Measurements from ENCODE around the gene BAD. TPM values are rescaled to one million over a fixed set of nuclear protein-coding genes. Genes with fewer than 3 reads are reported as not detected.

The BAD gene
- total RNA-seq, 1 donor from 2014 or later = 36.1 TPM

DNA sequence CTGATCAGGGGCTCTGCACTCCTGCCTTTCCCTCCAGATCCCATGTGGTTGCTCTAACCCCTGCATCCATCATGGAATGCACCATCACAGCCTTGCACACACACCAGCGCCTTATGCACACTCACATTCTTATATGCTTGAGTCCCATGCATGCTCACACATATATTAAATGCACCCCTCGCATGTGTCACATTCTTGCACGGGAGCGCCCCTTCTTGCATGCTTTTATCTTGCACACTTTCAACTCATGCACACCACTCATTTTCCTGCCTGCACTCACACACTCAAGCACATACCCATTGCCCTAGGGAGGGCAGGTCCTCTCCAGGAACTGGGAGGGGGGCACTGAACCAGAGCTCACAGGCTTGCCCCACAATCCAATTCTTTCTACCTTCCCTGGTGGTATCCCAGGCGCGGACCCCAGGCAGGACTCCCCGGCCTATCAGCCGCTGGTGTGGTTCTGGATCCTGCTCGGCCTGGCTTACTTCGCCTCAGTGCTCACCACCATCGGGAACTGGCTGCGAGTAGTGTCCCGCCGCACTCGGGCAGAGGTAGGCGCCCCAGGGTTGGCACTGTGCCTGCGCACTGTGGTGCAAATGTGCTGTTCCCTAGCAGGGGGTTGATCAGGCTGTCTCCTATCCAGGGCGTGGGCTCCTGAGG, 13.4 kb upstream of the BAD start:
- intact Hi-C loops (cut with micrococcal nuclease) = no loop called here

DNA sequence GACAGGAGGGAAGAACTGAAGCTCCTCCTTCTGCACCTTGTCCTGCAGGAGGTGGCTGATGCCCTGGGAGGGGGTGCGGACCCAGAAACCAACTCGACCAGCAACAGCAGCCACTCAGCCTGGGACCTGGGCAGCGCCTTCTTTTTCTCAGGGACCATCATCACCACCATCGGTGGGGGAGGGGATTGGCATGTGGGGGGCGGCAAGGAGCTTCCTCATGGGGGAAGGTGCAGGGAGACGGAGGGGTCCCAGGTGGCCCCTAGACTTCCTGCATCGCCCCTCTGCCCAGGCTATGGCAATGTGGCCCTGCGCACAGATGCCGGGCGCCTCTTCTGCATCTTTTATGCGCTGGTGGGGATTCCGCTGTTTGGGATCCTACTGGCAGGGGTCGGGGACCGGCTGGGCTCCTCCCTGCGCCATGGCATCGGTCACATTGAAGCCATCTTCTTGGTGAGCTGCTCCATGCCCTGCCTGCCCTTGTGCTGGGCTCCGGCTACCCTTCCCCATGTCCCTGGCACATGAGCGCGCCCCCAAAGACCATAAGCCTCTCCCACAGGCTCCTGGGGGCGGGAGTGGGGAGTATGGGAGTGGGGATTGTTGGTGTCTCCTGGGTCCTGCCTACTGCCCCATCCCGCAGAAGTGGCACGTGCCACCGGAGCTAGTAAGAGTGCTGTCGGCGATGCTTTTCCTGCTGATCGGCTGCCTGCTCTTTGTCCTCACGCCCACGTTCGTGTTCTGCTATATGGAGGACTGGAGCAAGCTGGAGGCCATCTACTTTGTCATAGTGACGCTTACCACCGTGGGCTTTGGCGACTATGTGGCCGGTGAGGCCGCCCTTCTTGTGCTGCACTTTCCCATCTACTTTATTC, 12.6 kb upstream of the BAD start:
- intact Hi-C loops (cut with micrococcal nuclease) = no loop called here

DNA sequence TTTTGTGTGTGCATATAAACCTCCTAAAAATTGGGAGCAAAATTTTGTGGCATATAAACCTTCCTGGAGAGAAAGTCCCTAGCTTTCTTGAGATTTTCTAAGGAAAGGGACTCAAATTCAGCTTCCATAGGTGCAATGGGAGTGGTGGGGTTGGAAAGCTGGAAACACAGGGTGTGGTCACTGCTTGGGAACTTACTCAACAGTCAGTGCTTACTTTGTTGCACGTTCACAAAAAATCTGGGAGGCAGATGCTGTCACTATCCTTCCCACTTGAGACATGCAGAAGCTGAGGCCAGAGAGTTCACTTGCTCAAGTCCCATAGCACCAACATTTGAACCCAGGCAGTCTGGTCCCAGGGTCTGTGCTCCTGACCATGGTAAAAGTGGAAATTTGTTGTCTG, 11.8 kb upstream of the BAD start:
- intact Hi-C loops (cut with micrococcal nuclease) = no loop called here

DNA sequence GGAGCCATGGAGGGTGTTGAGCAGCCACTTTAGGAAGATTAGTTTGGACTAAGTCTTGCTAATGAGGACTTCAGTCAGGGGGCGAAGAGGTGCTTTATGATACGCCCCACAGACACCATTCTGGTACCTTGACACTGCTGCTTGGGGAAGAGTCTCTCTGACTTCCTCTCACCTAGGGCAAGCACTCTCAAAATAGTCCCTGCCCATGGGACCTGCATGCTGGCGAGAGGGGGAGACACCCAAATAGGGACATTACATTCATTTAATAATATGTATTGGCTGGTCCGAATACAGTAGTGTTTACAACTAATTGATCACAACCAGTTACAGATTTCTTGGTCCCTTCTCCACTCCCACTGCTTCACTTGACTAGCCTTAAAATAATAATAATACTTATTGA, 11.3 kb upstream of the BAD start:
- intact Hi-C loops (cut with micrococcal nuclease) = no loop called here

DNA sequence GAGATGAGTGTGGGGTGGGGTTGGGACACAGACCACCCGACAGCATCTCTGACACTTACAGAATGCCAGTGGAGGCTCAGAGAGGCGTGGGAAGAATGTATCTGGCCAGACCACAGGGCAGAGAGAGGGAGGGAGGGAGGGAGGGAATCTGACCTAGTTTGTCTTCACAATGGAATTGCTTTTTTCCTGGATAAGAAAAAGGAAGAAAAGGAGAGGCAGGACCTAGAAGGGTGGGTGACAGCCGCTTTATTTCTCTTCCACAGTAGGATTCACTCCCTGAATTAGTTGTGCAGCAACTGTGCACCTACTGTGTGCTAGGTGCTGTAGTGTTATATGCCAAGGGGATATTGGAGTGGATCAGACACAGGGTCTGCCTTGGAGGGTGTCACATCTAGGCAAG, 10.3 kb upstream of the BAD start:
- intact Hi-C loops (cut with micrococcal nuclease) = no loop called here

DNA sequence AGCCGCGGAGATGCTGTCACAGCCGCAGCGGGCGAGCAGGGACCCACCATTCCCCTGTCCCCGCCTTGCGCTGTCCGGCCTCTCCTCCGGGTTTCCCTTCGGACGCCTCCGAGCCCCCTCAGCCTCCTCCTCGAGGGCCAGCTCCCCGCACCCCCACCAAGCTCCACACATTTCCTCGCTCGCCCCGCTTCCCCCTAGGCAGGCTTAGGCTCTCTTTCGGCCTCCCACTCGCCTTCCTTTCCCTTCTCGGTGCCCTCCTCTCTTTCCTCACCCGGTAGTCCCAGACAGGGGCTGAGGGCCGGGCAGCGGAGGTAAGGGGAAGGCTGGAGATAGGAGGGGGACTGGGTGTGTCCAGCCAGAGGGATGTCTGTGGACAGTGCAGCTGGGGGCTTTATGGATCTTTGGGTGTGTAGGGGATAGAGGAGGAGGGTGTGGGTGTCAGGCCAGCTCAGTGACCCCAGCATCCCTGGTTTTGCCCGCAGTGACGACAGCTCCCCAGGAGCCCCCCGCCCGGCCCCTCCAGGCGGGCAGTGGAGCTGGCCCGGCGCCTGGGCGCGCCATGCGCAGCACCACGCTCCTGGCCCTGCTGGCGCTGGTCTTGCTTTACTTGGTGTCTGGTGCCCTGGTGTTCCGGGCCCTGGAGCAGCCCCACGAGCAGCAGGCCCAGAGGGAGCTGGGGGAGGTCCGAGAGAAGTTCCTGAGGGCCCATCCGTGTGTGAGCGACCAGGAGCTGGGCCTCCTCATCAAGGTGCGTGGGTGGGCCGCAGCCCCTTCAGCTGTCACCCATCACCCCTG, 8.2 kb upstream of the BAD start:
- intact Hi-C loops (cut with micrococcal nuclease) = no loop called here

DNA sequence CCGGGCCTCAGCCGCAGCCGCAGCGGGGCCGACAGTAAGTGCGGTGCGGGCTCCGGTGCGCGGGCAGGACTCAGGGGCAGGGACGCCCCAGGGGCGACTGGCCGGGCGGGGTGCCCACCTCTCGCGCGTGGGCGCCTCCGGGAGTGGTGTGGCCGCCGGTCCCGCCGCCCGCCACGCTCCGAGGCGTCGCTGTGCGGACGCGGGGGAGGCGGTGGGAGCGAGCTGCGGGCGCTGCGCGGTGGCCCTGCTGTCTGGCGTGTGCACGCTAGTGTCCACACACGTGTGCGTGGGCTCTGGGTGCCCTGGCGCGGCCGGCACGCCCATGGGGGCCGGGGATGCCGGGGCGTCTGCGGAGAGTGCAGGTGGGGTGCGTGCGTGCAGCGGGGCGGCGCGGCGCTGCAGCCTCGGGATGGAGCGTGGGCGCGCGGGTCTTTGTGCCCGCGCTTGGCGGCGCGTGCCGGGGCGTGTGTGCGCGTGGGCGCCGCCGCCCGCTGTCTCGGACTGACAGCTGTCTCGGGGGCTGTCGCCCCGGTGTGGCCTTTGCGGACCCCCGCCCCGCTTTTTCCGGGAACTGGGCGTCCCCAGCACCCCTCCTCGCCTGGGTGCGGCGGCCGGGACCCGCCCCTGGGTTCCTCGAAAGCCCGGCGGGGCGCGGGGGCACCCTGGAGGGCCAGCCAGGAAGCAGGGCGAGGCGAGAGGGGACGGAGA, 7.4 kb upstream of the BAD start:
- intact Hi-C loops (cut with micrococcal nuclease) = no loop called here

DNA sequence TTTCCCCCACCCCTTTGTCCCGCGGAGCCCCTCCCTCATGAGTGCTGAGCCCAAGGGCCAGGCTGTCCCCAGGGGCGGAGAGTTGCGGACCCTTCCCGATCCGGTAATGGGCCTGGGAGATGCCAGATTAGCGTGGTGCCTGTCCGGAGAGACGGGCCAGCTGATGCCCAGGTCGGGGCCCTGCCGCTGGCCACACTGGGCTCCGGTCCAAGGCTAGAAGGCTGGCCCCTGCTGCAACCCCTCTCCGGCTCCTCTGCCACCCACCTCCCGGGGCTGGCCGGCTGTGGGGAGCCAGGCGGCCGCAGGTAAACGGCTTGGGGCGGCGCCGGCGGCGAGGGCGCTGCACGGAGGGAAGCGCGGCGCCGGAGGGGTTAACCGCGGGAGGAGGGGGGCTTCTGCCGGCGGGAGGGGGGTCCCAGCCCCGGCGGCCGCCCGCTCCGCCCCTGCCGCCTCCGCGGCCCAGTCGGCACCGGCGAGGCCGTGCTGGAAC, 6.8 kb upstream of the BAD start, which contains the start of gene KCNK4:
Gene KCNK4 (plus strand): TSS at position 41 of the 490 bp plus-strand sequence. CDS start 1,717 bp downstream, outside the sequence.
- intact Hi-C loops (cut with micrococcal nuclease) = no loop called here

DNA sequence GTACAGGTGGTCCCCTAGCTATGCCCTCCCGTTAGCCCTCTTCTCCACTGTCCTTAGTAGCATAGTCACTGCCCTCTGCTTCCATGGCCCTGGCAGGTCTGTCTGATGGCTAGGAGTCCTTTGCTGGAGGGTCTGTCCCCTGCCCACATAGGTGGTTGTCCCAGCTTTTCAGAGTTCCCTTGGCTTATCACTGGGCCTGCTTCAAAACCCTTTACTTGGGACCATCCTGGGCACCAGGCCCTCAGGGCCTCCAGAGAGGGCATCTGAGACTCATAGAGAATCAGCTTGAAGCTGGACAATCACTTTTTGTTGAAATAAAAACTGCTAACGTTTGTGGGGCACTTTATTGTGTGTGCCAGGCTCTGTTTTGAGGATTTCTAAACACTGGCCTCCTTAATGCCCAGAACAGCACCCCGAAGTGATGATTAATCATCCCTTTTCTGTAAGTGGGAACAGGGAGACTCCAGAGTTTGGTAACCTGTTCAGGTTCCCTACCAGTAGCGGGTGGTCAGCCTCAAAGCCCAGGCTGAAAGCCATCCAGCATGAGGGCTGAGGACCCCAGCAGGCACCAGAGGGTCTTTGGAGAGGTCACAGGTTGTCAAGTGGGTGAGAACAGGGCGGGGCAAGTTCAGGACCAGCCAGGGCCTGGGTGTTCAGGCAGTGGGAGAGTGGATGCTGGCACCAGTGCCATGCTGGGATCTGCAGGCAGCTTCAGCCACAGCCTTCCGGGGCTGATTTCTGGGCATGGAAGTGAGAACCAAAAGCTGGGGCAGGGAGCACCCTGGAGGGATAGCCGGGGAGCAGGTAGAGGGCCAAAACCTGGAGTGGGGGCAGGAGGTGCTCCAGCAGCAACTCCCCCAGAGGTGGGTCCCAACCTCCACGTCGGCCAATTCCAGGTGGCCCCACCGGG, 6.1 kb upstream of the BAD start:
- intact Hi-C loops (cut with micrococcal nuclease) = no loop called here

DNA sequence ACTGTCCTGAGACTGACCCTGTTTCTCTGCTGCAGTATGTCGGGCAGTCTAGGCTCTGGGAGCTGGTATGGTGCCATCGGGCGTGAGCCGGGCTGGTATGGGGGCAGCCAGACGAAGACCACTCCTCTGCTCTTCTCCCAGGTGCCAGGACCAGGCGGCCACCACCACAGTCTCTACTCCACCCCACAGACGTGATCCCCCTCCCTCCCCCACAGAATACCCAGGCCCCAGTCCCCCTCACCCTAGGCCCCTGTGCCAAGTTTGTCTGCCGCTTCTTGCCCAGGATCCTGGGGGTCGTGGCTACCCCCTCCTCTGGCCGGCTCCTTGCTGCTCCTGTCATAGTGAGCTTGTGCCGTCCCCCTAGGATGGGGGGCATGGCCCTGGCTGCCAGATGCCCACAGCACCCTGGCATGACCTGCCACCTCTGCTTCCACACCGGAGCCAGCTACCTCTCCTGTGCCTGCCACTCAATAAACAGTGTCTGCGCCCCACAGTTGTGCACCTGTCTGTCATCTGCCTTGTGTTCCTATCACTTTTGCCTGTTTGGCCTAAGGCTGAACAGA, 4.6 kb upstream of the BAD start:
- intact Hi-C loops (cut with micrococcal nuclease) = loop anchor here (5.0 kb wide), 1 partner anchor 82 kb away; the partner anchor contains the start of gene FERMT3

DNA sequence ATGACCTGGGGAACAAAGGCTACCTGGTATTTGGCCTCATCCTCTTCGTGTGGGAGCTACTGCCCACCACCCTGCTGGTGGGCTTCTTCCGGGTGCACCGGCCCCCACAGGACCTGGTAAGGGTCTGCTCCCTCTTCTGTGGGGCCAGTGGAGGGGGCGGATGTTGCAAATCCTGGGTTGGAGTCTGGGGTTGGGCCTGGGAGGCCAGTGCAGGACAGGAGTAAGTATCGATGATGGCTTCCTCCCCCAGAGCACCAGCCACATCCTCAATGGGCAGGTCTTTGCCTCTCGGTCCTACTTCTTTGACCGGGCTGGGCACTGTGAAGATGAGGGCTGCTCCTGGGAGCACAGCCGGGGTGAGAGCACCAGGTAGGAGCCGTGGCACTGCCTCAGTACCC, 3.9 kb upstream of the BAD start:
- intact Hi-C loops (cut with micrococcal nuclease) = loop anchor here (5.0 kb wide), 1 partner anchor 81 kb away; the partner anchor contains the start of gene FERMT3

DNA sequence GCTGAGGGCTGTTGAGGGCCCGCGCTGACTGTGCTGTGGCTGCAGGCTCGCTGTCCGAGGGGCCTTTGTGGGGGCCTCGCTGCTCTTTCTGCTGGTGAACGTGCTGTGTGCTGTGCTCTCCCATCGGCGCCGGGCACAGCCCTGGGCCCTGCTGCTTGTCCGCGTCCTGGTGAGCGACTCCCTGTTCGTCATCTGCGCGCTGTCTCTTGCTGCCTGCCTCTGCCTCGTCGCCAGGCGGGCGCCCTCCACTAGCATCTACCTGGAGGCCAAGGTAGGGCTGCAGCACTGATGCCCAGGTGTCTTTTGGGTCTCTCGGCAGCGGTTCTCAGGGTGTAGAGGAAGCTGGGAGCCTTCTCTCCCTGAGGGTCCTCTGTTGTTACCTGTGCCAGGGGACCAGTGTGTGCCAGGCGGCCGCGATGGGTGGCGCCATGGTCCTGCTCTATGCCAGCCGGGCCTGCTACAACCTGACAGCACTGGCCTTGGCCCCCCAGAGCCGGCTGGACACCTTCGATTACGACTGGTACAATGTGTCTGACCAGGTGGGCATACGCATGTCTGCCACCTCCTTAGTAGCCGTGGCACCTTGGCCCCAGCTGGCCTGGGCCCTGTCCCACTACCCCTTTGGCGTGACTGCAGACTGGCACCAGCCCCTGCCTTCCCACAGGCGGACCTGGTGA, 3.3 kb upstream of the BAD start:
- intact Hi-C loops (cut with micrococcal nuclease) = loop anchor here (5.0 kb wide), 1 partner anchor 81 kb away; the partner anchor contains the start of gene FERMT3

DNA sequence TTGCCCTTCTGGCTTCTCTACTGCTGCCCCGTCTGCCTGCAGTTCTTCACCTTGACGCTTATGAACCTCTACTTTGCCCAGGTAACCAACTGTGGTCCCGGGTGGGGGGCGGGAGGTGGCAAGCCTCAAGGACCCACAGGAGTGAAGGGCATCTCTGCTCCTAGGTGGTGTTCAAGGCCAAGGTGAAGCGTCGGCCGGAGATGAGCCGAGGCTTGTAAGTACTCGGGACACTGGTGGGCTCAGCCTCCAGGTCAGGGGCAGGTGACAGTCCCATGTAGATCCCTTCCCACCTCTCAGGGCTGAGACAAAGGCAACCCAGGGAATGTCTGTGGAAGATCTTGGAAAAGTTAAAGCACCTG, 2.3 kb upstream of the BAD start:
- intact Hi-C loops (cut with micrococcal nuclease) = loop anchor here (5.0 kb wide), 1 partner anchor 79 kb away; the partner anchor contains the start of gene FERMT3

DNA sequence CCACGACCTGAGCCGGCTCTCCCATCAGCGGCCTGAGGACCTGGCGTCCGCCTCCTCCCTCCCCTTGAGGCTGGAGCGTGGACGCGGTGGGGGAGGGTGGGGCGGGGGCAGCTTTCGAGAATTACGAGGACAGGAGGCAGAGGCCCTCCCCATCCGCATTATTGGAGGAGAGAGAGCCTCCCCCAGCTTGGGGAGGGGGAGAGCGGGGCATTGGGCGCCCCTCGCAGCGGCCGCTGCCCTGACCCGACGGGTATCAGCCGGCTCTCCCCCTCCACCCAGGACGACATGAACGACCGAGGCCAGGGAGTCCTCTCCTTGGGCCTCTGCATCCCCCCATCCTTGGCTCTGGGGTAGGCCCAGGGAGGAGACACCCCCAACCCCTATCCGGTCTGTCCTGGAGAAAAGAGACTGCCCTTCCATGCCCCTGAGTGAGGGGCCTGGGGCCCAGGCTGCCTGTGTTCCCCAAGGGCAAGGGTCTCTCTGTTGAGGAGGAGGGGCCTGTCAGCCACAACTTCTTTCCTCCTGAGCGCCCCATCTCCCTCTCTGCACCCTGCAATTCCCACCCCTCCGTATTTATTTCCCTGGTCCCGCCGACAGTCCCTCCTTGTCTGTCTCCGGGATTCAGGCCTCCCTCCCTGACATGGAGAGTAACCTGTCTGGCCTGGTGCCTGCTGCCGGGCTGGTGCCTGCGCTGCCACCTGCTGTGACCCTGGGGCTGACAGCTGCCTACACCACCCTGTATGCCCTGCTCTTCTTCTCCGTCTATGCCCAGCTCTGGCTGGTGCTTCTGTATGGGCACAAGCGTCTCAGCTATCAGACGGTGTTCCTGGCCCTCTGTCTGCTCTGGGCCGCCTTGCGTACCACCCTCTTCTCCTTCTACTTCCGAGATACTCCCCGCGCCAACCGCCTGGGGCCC, 1.7 kb upstream of the BAD start:
- intact Hi-C loops (cut with micrococcal nuclease) = loop anchor here (1.0 to 5.0 kb wide), 4 partner anchors 16 to 79 kb away; partner anchors contain the start of genes ESRRA, FERMT3 and FKBP2

DNA sequence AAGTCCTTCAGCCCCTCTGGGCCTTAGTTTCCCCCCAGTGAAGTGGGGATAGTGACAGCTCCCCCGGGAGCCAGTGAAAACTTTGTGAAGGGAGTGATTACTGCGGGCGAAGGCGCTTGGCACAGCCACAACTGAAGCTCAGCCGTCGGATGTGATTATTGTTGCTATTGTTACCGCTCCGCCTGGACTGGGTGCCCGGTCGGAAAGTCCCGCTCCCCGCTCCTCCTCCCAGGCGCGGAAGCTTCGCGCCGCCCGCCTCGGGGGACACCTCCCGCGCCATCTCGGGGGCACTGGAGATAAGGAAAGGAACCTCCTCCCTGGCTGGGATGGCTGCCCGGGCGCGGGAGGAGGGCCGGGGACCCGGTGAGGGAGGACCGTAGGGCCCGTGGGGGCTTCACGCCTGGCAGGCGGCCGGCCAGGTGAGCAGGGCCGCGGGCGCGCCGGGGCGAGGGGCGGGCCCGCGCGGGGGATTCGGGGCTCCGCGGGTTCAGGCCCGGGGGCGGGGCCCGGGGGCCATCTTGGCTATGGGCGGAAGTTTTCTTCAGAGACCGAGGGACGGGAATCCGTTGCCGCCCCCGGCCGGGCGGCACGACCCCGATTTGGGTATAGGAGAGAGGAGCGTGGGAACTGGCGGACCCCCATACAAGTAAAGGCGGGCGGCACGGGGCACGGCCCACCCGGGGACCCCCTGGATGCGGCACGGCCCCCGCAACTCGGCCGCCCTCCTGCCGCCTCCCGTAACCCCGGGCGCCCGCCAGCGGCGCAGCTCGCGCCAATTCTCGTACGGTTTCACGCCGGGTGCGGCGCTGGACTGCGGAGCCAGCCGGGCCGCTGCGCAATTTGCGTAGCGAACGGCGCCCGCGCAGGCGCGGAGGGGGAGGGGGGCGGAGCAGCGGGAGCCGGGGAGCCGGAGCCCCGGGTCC, 758 bp upstream of the BAD start, which contains the start of gene GPR137:
Gene GPR137 (plus strand): TSS at position 887 of the 923 bp plus-strand sequence. CDS start 677 bp downstream, outside the sequence.
- intact Hi-C loops (cut with micrococcal nuclease) = loop anchor here (1.0 to 5.0 kb wide), 4 partner anchors 15 to 78 kb away; partner anchors contain the start of genes ESRRA, FERMT3 and FKBP2

DNA sequence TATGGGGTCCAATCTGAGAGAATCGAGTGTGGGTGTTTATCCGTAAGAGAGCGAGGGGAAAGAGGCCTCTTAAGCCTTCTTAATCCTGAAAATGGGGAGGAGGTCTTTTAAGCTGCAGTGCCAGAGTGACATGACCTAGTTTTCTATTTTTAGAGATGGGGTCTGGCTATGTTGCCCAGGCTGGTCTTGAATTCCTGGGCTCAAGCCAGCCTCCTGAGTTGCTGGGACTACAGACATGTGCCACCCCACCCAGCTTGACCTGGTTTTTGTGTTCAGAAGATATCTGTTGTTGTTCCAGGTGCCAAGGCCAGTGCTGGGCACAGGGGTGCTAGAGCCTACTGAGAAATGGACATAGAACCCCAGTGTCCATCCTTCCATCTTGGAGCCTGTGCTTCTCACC, 1.4 kb downstream of the BAD start:
- intact Hi-C loops (cut with micrococcal nuclease) = no loop called here
